Endothelial cell of coronary artery (primary cell): ENCODE data around the gene PRICKLE2. TPM values are rescaled to one million over a fixed set of nuclear protein-coding genes. Genes with fewer than 3 reads are reported as not detected.

Experiments used
- total RNA-seq: library from RNA; depleted of rRNA; stranded (reverse); fragments of >200 nt; gene quantifications from 2 replicates; pipeline ENCODE4 v1.2.3, GENCODE V29; 2014

The PRICKLE2 gene, protein sequence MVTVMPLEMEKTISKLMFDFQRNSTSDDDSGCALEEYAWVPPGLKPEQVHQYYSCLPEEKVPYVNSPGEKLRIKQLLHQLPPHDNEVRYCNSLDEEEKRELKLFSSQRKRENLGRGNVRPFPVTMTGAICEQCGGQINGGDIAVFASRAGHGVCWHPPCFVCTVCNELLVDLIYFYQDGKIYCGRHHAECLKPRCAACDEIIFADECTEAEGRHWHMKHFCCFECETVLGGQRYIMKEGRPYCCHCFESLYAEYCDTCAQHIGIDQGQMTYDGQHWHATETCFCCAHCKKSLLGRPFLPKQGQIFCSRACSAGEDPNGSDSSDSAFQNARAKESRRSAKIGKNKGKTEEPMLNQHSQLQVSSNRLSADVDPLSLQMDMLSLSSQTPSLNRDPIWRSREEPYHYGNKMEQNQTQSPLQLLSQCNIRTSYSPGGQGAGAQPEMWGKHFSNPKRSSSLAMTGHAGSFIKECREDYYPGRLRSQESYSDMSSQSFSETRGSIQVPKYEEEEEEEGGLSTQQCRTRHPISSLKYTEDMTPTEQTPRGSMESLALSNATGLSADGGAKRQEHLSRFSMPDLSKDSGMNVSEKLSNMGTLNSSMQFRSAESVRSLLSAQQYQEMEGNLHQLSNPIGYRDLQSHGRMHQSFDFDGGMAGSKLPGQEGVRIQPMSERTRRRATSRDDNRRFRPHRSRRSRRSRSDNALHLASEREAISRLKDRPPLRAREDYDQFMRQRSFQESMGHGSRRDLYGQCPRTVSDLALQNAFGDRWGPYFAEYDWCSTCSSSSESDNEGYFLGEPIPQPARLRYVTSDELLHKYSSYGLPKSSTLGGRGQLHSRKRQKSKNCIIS
- 5.9 and 14.8 TPM in 2 replicates for total RNA-seq

DNA sequence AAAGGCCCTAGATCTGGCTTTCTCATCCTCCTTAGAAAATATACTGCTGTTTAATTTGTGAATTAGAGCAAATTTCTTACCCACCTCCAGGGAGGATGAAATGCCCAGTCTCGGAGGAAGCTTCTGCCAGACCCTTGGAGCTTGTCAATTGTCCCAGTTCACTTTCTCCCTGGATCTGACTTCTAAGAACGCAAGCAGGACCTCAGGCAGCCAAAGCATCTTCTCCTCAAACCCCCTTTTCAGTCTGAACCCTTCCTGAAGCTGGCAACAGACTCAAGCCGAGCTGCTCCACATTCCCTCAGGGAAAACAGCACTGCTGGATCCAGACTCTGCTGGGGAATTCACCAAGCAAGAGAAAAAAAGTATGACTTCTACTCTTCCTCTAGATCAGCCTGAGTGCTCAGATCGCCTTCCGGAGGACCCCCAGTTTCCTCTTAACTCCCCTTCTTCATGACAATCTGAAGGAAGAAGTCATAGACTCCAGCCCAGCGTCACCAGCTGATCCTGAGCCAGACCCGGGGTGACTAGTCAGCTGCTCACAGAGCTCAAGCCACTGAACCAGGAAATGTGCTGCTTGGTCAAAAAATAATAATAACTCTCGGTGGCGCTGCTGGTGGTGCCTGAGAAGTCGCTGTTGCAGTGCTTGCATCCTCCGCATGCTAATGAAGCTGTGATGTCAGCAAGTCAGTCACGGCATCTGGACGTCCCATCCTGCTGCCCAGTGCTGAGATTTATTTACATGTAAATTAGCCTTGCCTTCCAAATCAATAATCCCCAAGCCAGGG is at the start of gene PRICKLE2:
TSS of gene PRICKLE2 (minus strand) at position 641 of the 785 bp plus-strand sequence. CDS start 26,539 bp downstream, outside the sequence.

Other genes starting within 250 kb of the PRICKLE2 start
- gene PSMD6, start 202.0 kb downstream of the PRICKLE2 start, total RNA-seq, result 100 and 110 TPM in 2 replicates